AG04450 (cell line): Measurements from ENCODE around the gene HMG20A. TPM values are rescaled to one million over a fixed set of nuclear protein-coding genes. Genes with fewer than 3 reads are reported as not detected.

Experiments
- CTCF ChIA-PET: fragments of 300-600, 350-600 bp; formaldehyde crosslinking; extraction: SDS; loops from one replicate; lab custom pipeline; 2022; ENCODE audit warnings: antibody characterized with exemption, inconsistent platforms; lab: Charles Lee
- POLR2A ChIA-PET: fragments of 350-600 bp; formaldehyde crosslinking; extraction: SDS; loops from one replicate; lab custom pipeline; 2021; ENCODE audit warnings: antibody characterized with exemption, inconsistent platforms; lab: Yijun Ruan, JAX
- DNase-seq: peaks from one replicate; pipeline ENCODE4 v3.0.0-alpha.2; 2011; ENCODE audit warnings: low read depth, low spot score
- H3K27ac ChIP-seq: one replicate; pipeline ENCODE4 v1.5.1; 2012; ENCODE audit warnings: low read depth, low read length, control low read depth
- H3K27me3 ChIP-seq: one replicate; pipeline ENCODE4 v1.6.0; 2012; ENCODE audit warnings: low read length; ENCODE audit not compliant: control insufficient read depth, insufficient read depth
- H3K4me3 ChIP-seq: 2 replicates; pipeline ENCODE4 v1.5.1; 2011; ENCODE audit warnings: mild to moderate bottlenecking, low read depth, low read length, control low read depth
- H3K9me3 ChIP-seq: 2 replicates; pipeline ENCODE4 v1.5.1; 2012; ENCODE audit warnings: low read length; ENCODE audit not compliant: control insufficient read depth, insufficient read depth
- CTCF ChIP-seq: IDR thresholded peaks from 2 replicates; pipeline ENCODE4 v1.5.1; 2011; ENCODE audit warnings: low read depth, low read length, control low read depth, inconsistent platforms
- polyA plus RNA-seq: library from polyadenylated mRNA; depleted of rRNA; stranded (reverse); fragments of >200 nt; gene quantifications from 2 replicates; pipeline ENCODE4 v1.2.3, GENCODE V29; 2011

Gene HMG20A
- polyA plus RNA-seq, 1 experiment, result 62.5 TPM

- CTCF ChIA-PET, result no interaction called here
- Histone ChIP-seq H3K27me3 (no peaks in the 10 kb centered on the region), H3K9me3 (no peaks in the 10 kb centered on the region), H3K4me3 (no peak overlapping the region), H3K27ac (no peak overlapping the region)
- no peak for TF ChIP-seq CTCF
- POLR2A ChIA-PET, result no interaction called here
- no peak for DNase-seq
Observed at GRCh38 chr15:77387365-77388105, 33.2 kb upstream of the HMG20A start.

GRCh38 chr15:77391372-77391951 lies 29.2 kb upstream of the HMG20A start:
- Histone ChIP-seq H3K27me3 (no peaks in the 10 kb centered on the region), H3K9me3 (no peaks in the 10 kb centered on the region), H3K4me3 (no peak overlapping the region), H3K27ac (no peak overlapping the region)
- ChIA-PET POLR2A (no interaction called here), CTCF (no interaction called here)
- TF ChIP-seq CTCF, result no peak
- no peak for DNase-seq

- no peak overlapping the region for H3K4me3 ChIP-seq
- CTCF ChIA-PET, result no interaction called here
- no peak for DNase-seq
- no peaks in the 10 kb centered on the region for H3K9me3 ChIP-seq
- POLR2A ChIA-PET, result no interaction called here
- no peaks in the 10 kb centered on the region for H3K27me3 ChIP-seq
- TF ChIP-seq CTCF, result no peak
- no peak overlapping the region for H3K27ac ChIP-seq
Observed at GRCh38 chr15:77392762-77393470, 27.8 kb upstream of the HMG20A start.

- Histone ChIP-seq H3K9me3 (no peaks in the 10 kb centered on the region), H3K27ac (no peak overlapping the region), H3K4me3 (no peak overlapping the region), H3K27me3 (no peaks in the 10 kb centered on the region)
- POLR2A ChIA-PET, result no interaction called here
- CTCF ChIA-PET, result no interaction called here
- DNase-seq, result no peak
- TF ChIP-seq CTCF, result no peak
Observed at GRCh38 chr15:77393471-77393840, 27.2 kb upstream of the HMG20A start.
